Measurements from ENCODE around the gene SMAD1. TPM values are rescaled to one million over a fixed set of nuclear protein-coding genes. Genes with fewer than 3 reads are reported as not detected.

The SMAD1 gene
- polyA plus RNA-seq, 1 donor (not counting 4 experiments of a cell fraction or from before 2014, with no cell fraction given), result 33.5 TPM

- H2AFZ ChIP-seq (ENCODE audit: control insufficient read depth, low read length), result no peak overlapping the region
- no peaks in the 10 kb centered on the region for H3K9me3 ChIP-seq (ENCODE audit: control insufficient read depth, low read depth, low read length)
- DNase-seq (ENCODE audit: low read depth, low spot score), result no peak
- H3K27me3 ChIP-seq (ENCODE audit: control insufficient read depth, extremely low read depth, insufficient read depth, low read length), result no peaks in the 10 kb centered on the region
- H3K4me1 ChIP-seq (ENCODE audit: control insufficient read depth, extremely low read depth, insufficient read depth, low read length), result peaks cover 4% of the 10 kb centered on the region
- H3K36me3 ChIP-seq (ENCODE audit: control insufficient read depth in 2 of 2, extremely low read depth in 1 of 2, insufficient read depth in 2 of 2, low read length in 2 of 2), result no peaks in the 10 kb centered on the region
- H3K4me3 ChIP-seq (ENCODE audit: control insufficient read depth in 2 of 3, extremely low read depth in 1 of 3, insufficient read depth in 2 of 3, low read depth in 1 of 3, low read length in 3 of 3), result no peak overlapping the region
- H3K27ac ChIP-seq (ENCODE audit: control insufficient read depth, insufficient read depth, low read length), result no peak overlapping the region
- dilution Hi-C loops (cut with MboI; ENCODE audit: extremely low pct_ligation_motif_present, low sequenced_read_pairs), result no loop called here
- no peak overlapping the region for H3K9ac ChIP-seq (ENCODE audit: control insufficient read depth, extremely low read depth, insufficient read depth, low read length)
- FAIRE-seq, result no peak
- no peaks in the 10 kb centered on the region for H3K9me1 ChIP-seq (ENCODE audit: control insufficient read depth, extremely low read depth, insufficient read depth, low read length)
- peaks cover 63% of the 10 kb centered on the region for H3K79me2 ChIP-seq (ENCODE audit: control insufficient read depth, insufficient read depth, low read length)
- H3K4me2 ChIP-seq (ENCODE audit: control insufficient read depth, extremely low read depth, insufficient read depth, low read depth, low read length), result no peak overlapping the region
- H4K20me1 ChIP-seq (ENCODE audit: control insufficient read depth, extremely low read depth, insufficient read depth, low read length), result peaks cover 3% of the 10 kb centered on the region
- no peak for TF ChIP-seq EZH2 (IDR thresholded peaks at IDR 0.05; ENCODE audit: low read length)
- no peak for TF ChIP-seq CTCF (optimal IDR thresholded peaks at IDR 0.05 in 1 of 3, IDR thresholded peaks at IDR 0.05 in 1 of 3, conservative IDR thresholded peaks at IDR 0.05 in 1 of 3; ENCODE audit: extremely low read depth in 1 of 3, insufficient read depth in 2 of 3, low read length in 3 of 3)
Observed at GRCh38 chr4:145496292-145496691, 14.6 kb downstream of the SMAD1 start.

DNA sequence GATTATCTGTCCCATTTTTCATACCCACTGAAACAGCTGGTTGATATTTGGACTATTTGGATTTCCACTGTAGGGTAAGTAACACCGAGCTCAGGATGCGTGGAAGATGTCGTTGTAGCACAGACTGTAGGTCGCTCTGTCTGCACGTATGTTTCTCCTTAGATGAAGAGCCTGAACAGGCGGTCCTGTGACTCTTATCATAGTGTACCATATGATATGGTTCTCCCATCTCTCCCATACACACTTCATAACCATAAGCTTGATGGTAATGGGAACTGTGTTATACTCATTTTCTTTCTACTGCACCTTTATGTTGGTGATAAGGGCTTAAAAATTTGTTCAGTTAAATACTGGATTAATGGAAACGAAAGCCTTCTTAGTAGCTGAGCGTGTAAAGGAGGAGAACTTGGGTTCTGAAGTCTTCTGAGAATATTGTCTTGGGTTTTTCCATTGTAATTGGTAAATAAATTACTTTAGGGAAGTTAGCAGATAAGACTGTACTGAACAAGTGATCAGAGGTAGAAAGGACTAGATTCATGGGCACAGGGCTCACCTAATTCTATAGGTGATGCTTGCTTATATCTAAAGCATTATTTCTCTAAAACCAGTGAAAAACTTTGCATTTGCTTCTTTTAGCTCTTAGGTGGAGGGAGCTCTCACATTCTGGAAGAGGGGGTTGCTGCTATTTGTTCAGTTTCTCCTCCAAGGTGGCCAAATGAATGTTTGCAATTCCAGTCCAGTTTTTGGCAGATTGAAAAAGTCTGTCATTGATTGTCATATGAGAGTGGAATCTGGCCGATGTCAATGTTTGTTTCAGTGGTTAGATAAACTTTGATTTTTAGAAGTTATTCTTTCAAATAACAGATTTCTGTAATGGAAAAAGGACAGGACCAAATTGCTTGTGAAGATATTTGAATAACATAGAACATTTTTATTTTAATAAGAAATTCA is 15.8 kb downstream of the SMAD1 start:
- TF ChIP-seq CTCF (optimal IDR thresholded peaks at IDR 0.05 in 1 of 3, IDR thresholded peaks at IDR 0.05 in 1 of 3, conservative IDR thresholded peaks at IDR 0.05 in 1 of 3; ENCODE audit: extremely low read depth in 1 of 3, insufficient read depth in 2 of 3, low read length in 3 of 3) (no peak), EZH2 (IDR thresholded peaks at IDR 0.05; ENCODE audit: low read length) (no peak)
- H3K27me3 ChIP-seq (ENCODE audit: control insufficient read depth, extremely low read depth, insufficient read depth, low read length), result no peaks in the 10 kb centered on the region
- no peak overlapping the region for H3K9ac ChIP-seq (ENCODE audit: control insufficient read depth, extremely low read depth, insufficient read depth, low read length)
- DNase-seq (ENCODE audit: low read depth, low spot score) (no peak), FAIRE-seq (no peak)
- no peaks in the 10 kb centered on the region for H3K9me1 ChIP-seq (ENCODE audit: control insufficient read depth, extremely low read depth, insufficient read depth, low read length)
- H3K4me2 ChIP-seq (ENCODE audit: control insufficient read depth, extremely low read depth, insufficient read depth, low read depth, low read length), result no peak overlapping the region
- no peak overlapping the region for H3K27ac ChIP-seq (ENCODE audit: control insufficient read depth, insufficient read depth, low read length)
- peaks cover 3% of the 10 kb centered on the region for H4K20me1 ChIP-seq (ENCODE audit: control insufficient read depth, extremely low read depth, insufficient read depth, low read length)
- no peak overlapping the region for H3K4me3 ChIP-seq (ENCODE audit: control insufficient read depth in 2 of 3, extremely low read depth in 1 of 3, insufficient read depth in 2 of 3, low read depth in 1 of 3, low read length in 3 of 3)
- H3K36me3 ChIP-seq (ENCODE audit: control insufficient read depth in 2 of 2, extremely low read depth in 1 of 2, insufficient read depth in 2 of 2, low read length in 2 of 2), result no peaks in the 10 kb centered on the region
- H3K79me2 ChIP-seq (ENCODE audit: control insufficient read depth, insufficient read depth, low read length), result peaks cover 62% of the 10 kb centered on the region
- dilution Hi-C loops (cut with MboI; ENCODE audit: extremely low pct_ligation_motif_present, low sequenced_read_pairs), result no loop called here
- H2AFZ ChIP-seq (ENCODE audit: control insufficient read depth, low read length), result no peak overlapping the region
- H3K9me3 ChIP-seq (ENCODE audit: control insufficient read depth, low read depth, low read length), result no peaks in the 10 kb centered on the region
- H3K4me1 ChIP-seq (ENCODE audit: control insufficient read depth, extremely low read depth, insufficient read depth, low read length), result peaks cover 4% of the 10 kb centered on the region

Data from keratinocyte (primary cell).